Measurements from ENCODE around the gene SLCO2B1. TPM values are rescaled to one million over a fixed set of nuclear protein-coding genes. Genes with fewer than 3 reads are reported as not detected.

Gene SLCO2B1
- total and polyA plus RNA-seq, 2 experiments from 2014 or later = not detected

GRCh38 chr11:75199412-75199955 lies 48.6 kb downstream of the SLCO2B1 start:
- no peak for DNase-seq (ENCODE audit: low spot score)
- H3K27ac ChIP-seq (ENCODE audit: low read depth) = no peak overlapping the region
- H4K20me1 ChIP-seq (replicated peaks; ENCODE audit: insufficient read depth) = no peaks in the 10 kb centered on the region
- Mint-ChIP-seq H3K9me3 (no peaks in the 10 kb centered on the region), H3K4me1 (peaks cover 12% of the 10 kb centered on the region), H3K36me3 (ENCODE audit: low read depth) (no peaks in the 10 kb centered on the region), H3K4me3 (no peak overlapping the region), H3K27ac (no peak overlapping the region), H3K27me3 (ENCODE audit: insufficient read depth, low read depth, poor library complexity) (peaks cover 10% of the 10 kb centered on the region)
- no peaks in the 10 kb centered on the region for H3K36me3 ChIP-seq (ENCODE audit: insufficient read depth)
- H3K27me3 ChIP-seq (ENCODE audit: insufficient read depth) = no peaks in the 10 kb centered on the region
- no peaks in the 10 kb centered on the region for H3F3A ChIP-seq (replicated peaks; ENCODE audit: low read depth)
- no peak overlapping the region for H3K4me3 ChIP-seq
- TF ChIP-seq ZNF331 (CRISPR knock-in tag; IDR thresholded peaks at IDR 0.05; ENCODE audit: low read depth) = no peak
- no peak for TF ChIP-seq NANOG (IDR thresholded peaks at IDR 0.05; ENCODE audit: borderline replicate concordance)
- TF ChIP-seq ZNF114 (CRISPR knock-in tag; IDR thresholded peaks at IDR 0.05) = no peak
- no peak for TF ChIP-seq EZH2 (IDR thresholded peaks at IDR 0.05; ENCODE audit: low read depth, unreplicated experiment)
- no peaks in the 10 kb centered on the region for H3K79me2 ChIP-seq (replicated peaks; ENCODE audit: insufficient read depth)
- H2AFZ ChIP-seq = no peak overlapping the region; the same call in 1 of the 2 replicates
- no peak overlapping the region for H3K4me2 ChIP-seq
- peaks cover 7% of the 10 kb centered on the region for H3K4me1 ChIP-seq (ENCODE audit: insufficient read depth)
- no peaks in the 10 kb centered on the region for H3K9me2 ChIP-seq (ENCODE audit: insufficient read depth)
- no peak for ATAC-seq

- no peaks in the 10 kb centered on the region for H3K36me3 Mint-ChIP-seq (ENCODE audit: low read depth)
- H3K4me3 Mint-ChIP-seq = no peak overlapping the region
- H4K20me1 ChIP-seq (replicated peaks; ENCODE audit: insufficient read depth) = no peaks in the 10 kb centered on the region
- H3K27me3 Mint-ChIP-seq (ENCODE audit: insufficient read depth, low read depth, poor library complexity) = peaks cover 13% of the 10 kb centered on the region
- no peaks in the 10 kb centered on the region for H3F3A ChIP-seq (replicated peaks; ENCODE audit: low read depth)
- no peak overlapping the region for H3K27ac ChIP-seq (ENCODE audit: low read depth)
- H3K36me3 ChIP-seq (ENCODE audit: insufficient read depth) = no peaks in the 10 kb centered on the region
- H3K79me2 ChIP-seq (replicated peaks; ENCODE audit: insufficient read depth) = no peaks in the 10 kb centered on the region
- H3K4me2 ChIP-seq = no peak overlapping the region
- H3K9me2 ChIP-seq (ENCODE audit: insufficient read depth) = no peaks in the 10 kb centered on the region
- no peak for DNase-seq (ENCODE audit: low spot score)
- no peaks in the 10 kb centered on the region for H3K9me3 Mint-ChIP-seq
- ATAC-seq = no peak
- no peak overlapping the region for H3K27ac Mint-ChIP-seq
- peaks cover 12% of the 10 kb centered on the region for H3K4me1 Mint-ChIP-seq
- H2AFZ ChIP-seq = no peak overlapping the region
- H3K4me1 ChIP-seq (ENCODE audit: insufficient read depth) = peaks cover 7% of the 10 kb centered on the region
- H3K4me3 ChIP-seq = no peak overlapping the region
- no peaks in the 10 kb centered on the region for H3K27me3 ChIP-seq (ENCODE audit: insufficient read depth)
- TF ChIP-seq CREB1 (CRISPR knock-in tag; IDR thresholded peaks at IDR 0.05; ENCODE audit: low read depth) (no peak), ETS1 (IDR thresholded peaks at IDR 0.05) (no peak), REST (IDR thresholded peaks at IDR 0.05; ENCODE audit: unreplicated experiment) (no peak), NANOG (IDR thresholded peaks at IDR 0.05; ENCODE audit: borderline replicate concordance) (no peak), EZH2phosphoT487 (IDR thresholded peaks at IDR 0.05; ENCODE audit: unreplicated experiment) (no peak), ZNF462 (CRISPR knock-in tag; IDR thresholded peaks at IDR 0.05) (no peak), ZNF114 (CRISPR knock-in tag; IDR thresholded peaks at IDR 0.05) (no peak), EZH2 (IDR thresholded peaks at IDR 0.05; ENCODE audit: low read depth, unreplicated experiment) (no peak), POLR2AphosphoS5 (IDR thresholded peaks at IDR 0.05; ENCODE audit: low read depth) (no peak)
Observed at GRCh38 chr11:75200051-75200450, 49.1 kb downstream of the SLCO2B1 start.
